ENCODE data around the gene UST. TPM values are rescaled to one million over a fixed set of nuclear protein-coding genes. Genes with fewer than 3 reads are reported as not detected.
"Not testable (repeated sequence)": the region's sequence is repeated elsewhere in the genome, so short reads cannot be mapped to it uniquely, and the experiment has no call there.

UST gene
- total RNA-seq, 1 donor from 2014 or later = 33.3 TPM

DNA sequence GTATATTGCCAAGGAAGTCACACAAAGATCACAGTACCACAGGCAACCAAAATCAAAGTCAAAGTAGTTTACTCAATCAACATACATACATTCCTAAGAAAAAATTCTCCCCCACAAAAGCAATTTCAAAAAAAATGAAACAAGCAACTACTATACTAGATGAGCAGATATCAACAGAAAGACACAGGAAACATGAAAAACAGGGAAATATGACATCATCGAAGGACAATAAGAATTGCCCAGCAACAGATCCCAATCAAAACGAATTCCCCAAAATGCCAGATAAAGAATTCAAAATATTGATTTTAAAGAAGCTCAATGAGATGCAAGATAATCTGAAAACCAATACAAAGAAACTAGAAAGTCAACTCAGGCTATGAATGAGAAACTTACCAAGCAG is 351.0 kb downstream of the UST start:
- no peaks in the 10 kb centered on the region for H3K36me3 ChIP-seq
- peaks cover 5% of the 10 kb centered on the region for H3K36me3 Mint-ChIP-seq
- H4K20me1 ChIP-seq (ENCODE audit: low read depth) = no peaks in the 10 kb centered on the region
- no peak for DNase-seq (ENCODE audit: low spot score)
- H2AFZ ChIP-seq (replicated peaks) = no peak overlapping the region
- peaks cover 13% of the 10 kb centered on the region for H3K4me1 Mint-ChIP-seq
- H3K27ac Mint-ChIP-seq = no peak overlapping the region
- no peaks in the 10 kb centered on the region for H3K79me2 ChIP-seq (ENCODE audit: low read depth)
- no peak overlapping the region for H3K9ac ChIP-seq
- H3K27me3 Mint-ChIP-seq (ENCODE audit: insufficient read depth, low read depth) = peaks cover 3% of the 10 kb centered on the region
- no peaks in the 10 kb centered on the region for H3K27me3 ChIP-seq
- H3K27ac ChIP-seq = no peak overlapping the region
- no peaks in the 10 kb centered on the region for H3F3A ChIP-seq (ENCODE audit: low read depth)
- no peak for TF ChIP-seq EZH2phosphoT487 (IDR thresholded peaks at IDR 0.05)
- TF ChIP-seq, protein P1, sequence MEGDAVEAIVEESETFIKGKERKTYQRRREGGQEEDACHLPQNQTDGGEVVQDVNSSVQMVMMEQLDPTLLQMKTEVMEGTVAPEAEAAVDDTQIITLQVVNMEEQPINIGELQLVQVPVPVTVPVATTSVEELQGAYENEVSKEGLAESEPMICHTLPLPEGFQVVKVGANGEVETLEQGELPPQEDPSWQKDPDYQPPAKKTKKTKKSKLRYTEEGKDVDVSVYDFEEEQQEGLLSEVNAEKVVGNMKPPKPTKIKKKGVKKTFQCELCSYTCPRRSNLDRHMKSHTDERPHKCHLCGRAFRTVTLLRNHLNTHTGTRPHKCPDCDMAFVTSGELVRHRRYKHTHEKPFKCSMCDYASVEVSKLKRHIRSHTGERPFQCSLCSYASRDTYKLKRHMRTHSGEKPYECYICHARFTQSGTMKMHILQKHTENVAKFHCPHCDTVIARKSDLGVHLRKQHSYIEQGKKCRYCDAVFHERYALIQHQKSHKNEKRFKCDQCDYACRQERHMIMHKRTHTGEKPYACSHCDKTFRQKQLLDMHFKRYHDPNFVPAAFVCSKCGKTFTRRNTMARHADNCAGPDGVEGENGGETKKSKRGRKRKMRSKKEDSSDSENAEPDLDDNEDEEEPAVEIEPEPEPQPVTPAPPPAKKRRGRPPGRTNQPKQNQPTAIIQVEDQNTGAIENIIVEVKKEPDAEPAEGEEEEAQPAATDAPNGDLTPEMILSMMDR (IDR thresholded peaks at IDR 0.05) = no peak
- TF ChIP-seq EZH2 (IDR thresholded peaks at IDR 0.05) = no peak
- H3K4me1 ChIP-seq = no peaks in the 10 kb centered on the region
- H3K9me3 ChIP-seq (ENCODE audit: low read depth) = peaks cover 4% of the 10 kb centered on the region
- H3K4me2 ChIP-seq = no peak overlapping the region
- no peak overlapping the region for H3K4me3 Mint-ChIP-seq
- peaks cover 19% of the 10 kb centered on the region for H3K9me3 Mint-ChIP-seq
- no peak overlapping the region for H3K4me3 ChIP-seq

DNA sequence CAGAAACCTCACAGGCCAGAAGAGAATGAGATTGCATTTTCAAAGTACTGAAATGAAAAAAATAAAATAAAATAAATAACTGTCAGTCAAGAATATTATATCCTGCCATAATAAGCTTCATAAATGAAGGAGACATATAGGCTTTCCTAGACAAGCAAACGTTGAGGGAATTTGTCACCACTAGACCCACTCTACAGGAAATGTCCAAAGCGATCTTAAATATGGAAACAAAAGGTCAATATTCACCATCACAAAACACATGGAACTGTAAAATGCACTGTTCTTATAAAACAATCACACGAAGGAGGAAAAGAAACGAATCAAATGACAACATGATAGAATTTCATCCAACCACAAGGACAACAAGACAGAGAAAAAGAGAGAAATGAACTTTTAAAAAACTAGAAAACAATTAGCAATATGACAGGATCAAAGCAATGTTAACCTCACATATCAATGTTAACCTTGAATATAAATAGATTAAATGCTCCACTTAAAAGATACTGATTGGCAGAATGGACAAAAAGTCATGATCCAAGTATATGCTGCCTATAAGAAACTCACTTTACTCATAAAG is 352.0 kb downstream of the UST start:
- H3K27ac Mint-ChIP-seq = no peak overlapping the region
- H3K36me3 Mint-ChIP-seq = peaks cover 5% of the 10 kb centered on the region
- H4K20me1 ChIP-seq (ENCODE audit: low read depth) = no peaks in the 10 kb centered on the region
- H3K4me3 ChIP-seq = no peak overlapping the region
- H3K79me2 ChIP-seq (ENCODE audit: low read depth) = no peaks in the 10 kb centered on the region
- H3K27ac ChIP-seq = no peak overlapping the region
- H3K9ac ChIP-seq = no peak overlapping the region
- no peak overlapping the region for H3K4me2 ChIP-seq
- H2AFZ ChIP-seq (replicated peaks) = no peak overlapping the region
- no peak overlapping the region for H3K4me3 Mint-ChIP-seq
- peaks cover 10% of the 10 kb centered on the region for H3K4me1 Mint-ChIP-seq
- H3K4me1 ChIP-seq = no peaks in the 10 kb centered on the region
- no peaks in the 10 kb centered on the region for H3K27me3 ChIP-seq
- H3K9me3 ChIP-seq (ENCODE audit: low read depth) = peaks cover 4% of the 10 kb centered on the region
- H3F3A ChIP-seq (ENCODE audit: low read depth) = no peaks in the 10 kb centered on the region
- peaks cover 3% of the 10 kb centered on the region for H3K27me3 Mint-ChIP-seq (ENCODE audit: insufficient read depth, low read depth)
- DNase-seq (ENCODE audit: low spot score) = no peak
- H3K9me3 Mint-ChIP-seq = peaks cover 19% of the 10 kb centered on the region
- H3K36me3 ChIP-seq = no peaks in the 10 kb centered on the region
- no peak for TF ChIP-seq EZH2 (IDR thresholded peaks at IDR 0.05)
- TF ChIP-seq, protein P1 (IDR thresholded peaks at IDR 0.05) = no peak
- no peak for TF ChIP-seq EZH2phosphoT487 (IDR thresholded peaks at IDR 0.05)

DNA sequence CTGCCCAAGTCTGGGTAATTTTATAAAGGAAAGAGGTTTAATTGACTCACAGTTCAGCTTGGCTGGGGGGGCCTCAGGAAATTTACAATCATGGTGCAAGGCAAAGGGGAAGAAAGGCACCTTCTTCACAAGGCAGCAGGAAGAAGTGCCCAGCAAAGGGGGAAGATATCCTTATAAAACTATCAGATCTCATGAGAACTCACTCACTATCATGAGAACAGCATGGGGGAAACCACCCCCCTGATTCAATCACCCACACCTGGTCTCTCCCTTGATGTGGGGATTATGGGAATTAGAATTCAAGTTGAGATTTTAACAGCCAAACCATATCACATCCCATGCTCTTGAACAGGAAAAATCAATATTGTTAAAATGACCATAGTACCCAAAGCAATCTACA is 355.5 kb downstream of the UST start:
- peaks cover 5% of the 10 kb centered on the region for H3K36me3 Mint-ChIP-seq
- TF ChIP-seq, protein P1 (IDR thresholded peaks at IDR 0.05) = no peak
- TF ChIP-seq EZH2 (IDR thresholded peaks at IDR 0.05) (no peak), EZH2phosphoT487 (IDR thresholded peaks at IDR 0.05) (no peak)
- Histone ChIP-seq H3K4me2 (no peak overlapping the region), H3K27ac (no peak overlapping the region), H2AFZ (replicated peaks) (no peak overlapping the region), H3K27me3 (no peaks in the 10 kb centered on the region), H3K9me3 (ENCODE audit: low read depth) (peaks cover 4% of the 10 kb centered on the region), H3K9ac (no peak overlapping the region), H3K4me1 (no peaks in the 10 kb centered on the region), H4K20me1 (ENCODE audit: low read depth) (no peaks in the 10 kb centered on the region), H3K4me3 (no peak overlapping the region), H3F3A (ENCODE audit: low read depth) (no peaks in the 10 kb centered on the region), H3K79me2 (ENCODE audit: low read depth) (no peaks in the 10 kb centered on the region), H3K36me3 (no peaks in the 10 kb centered on the region)
- no peaks in the 10 kb centered on the region for H3K4me1 Mint-ChIP-seq
- no peak for DNase-seq (ENCODE audit: low spot score)
- no peak overlapping the region for H3K27ac Mint-ChIP-seq
- H3K9me3 Mint-ChIP-seq = peaks cover 19% of the 10 kb centered on the region
- no peak overlapping the region for H3K4me3 Mint-ChIP-seq
- H3K27me3 Mint-ChIP-seq (ENCODE audit: insufficient read depth, low read depth) = no peaks in the 10 kb centered on the region

DNA sequence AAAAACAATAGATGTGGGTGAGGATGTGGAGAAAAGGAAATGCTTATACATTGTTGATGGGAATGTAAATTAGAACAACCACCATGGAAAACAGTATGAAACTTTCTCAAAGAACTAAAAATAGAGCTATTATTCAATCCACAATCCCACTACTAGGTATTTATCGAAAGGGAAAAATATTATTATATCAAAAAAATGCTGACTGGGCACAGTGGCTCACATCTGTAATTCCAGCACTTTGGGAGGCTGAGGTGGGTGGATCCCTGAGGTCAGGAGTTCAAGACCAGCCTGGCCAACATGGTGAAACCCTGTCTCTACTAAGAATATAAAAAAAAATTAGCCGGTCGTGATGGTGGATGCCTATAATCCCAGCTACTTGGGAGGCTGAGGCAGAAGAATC is 357.1 kb downstream of the UST start:
- H3F3A ChIP-seq (ENCODE audit: low read depth); H3K27me3 Mint-ChIP-seq (ENCODE audit: insufficient read depth, low read depth); H3K4me1 ChIP-seq; H2AFZ ChIP-seq (replicated peaks); H3K9ac ChIP-seq; H3K36me3 Mint-ChIP-seq; H3K4me3 Mint-ChIP-seq; H3K36me3 ChIP-seq; H3K79me2 ChIP-seq (ENCODE audit: low read depth); H3K4me2 ChIP-seq; DNase-seq (ENCODE audit: low spot score); H3K9me3 Mint-ChIP-seq; H3K27ac ChIP-seq; H4K20me1 ChIP-seq (ENCODE audit: low read depth); H3K9me3 ChIP-seq (ENCODE audit: low read depth); H3K27ac Mint-ChIP-seq; H3K27me3 ChIP-seq; H3K4me3 ChIP-seq: not testable (repeated sequence)
- H3K4me1 Mint-ChIP-seq = peaks cover 10% of the 10 kb centered on the region
